K562 (cell line): ENCODE measurements around the gene TAF9. TPM values are rescaled to one million over a fixed set of nuclear protein-coding genes. Genes with fewer than 3 reads are reported as not detected.
A peak's percentile ranks its signal among the peaks of the same experiment; 100 is the strongest.

Experiments used
- CBX3 ChIP-seq, 2 experiments: IDR thresholded peaks; 1 replicate in 1 of 2; 2 replicates in 1 of 2; pipeline ENCODE4 v1.6.1; 2012; ENCODE audit warnings: inconsistent platforms in 2 of 2, low read length in 2 of 2, borderline replicate concordance in 1 of 2, control low read depth in 1 of 2
- CEBPG ChIP-seq, 3 experiments: fragments of 200-800 bp in 1 of 3; sonication (Bioruptor generic) in 1 of 3; sonication (generic) in 1 of 3; formaldehyde crosslinking in 1 of 3; IDR thresholded peaks in 2 of 3; conservative IDR thresholded peaks in 1 of 3; 2 replicates each; pipeline versions ENCODE4 v1.6.1 to v1.8.0; 2016 to 2022; ENCODE audit warnings: missing compliant biosample characterization in 2 of 3, missing genetic modification characterization in 2 of 3, mild to moderate bottlenecking in 1 of 3, missing genetic modification reagents in 1 of 3
- GATA2 ChIP-seq: sonication (generic); formaldehyde crosslinking; IDR thresholded peaks from 2 replicates; pipeline ENCODE4 v1.4.0; 2020; ENCODE audit warnings: mild to moderate bottlenecking, missing genetic modification reagents
- GTF2B ChIP-seq: IDR thresholded peaks from 2 replicates; pipeline ENCODE4 v1.6.1; 2011; ENCODE audit not compliant: insufficient read length; ENCODE audit errors: extremely low read depth
- HNRNPK ChIP-seq: fragments of 200-400 bp; formaldehyde crosslinking; IDR thresholded peaks from one replicate; pipeline ENCODE4 v1.6.1; 2018; ENCODE audit warnings: mild to moderate bottlenecking, low read depth, low read length; ENCODE audit not compliant: poor library complexity, severe bottlenecking
- MEF2A ChIP-seq: IDR thresholded peaks from 2 replicates; pipeline ENCODE4 v1.6.1; 2011; ENCODE audit warnings: low read depth, mild to moderate bottlenecking, low read length, moderate library complexity; ENCODE audit not compliant: control insufficient read depth
- NCOA4 ChIP-seq: fragments of 450-650 bp; IDR thresholded peaks from 2 replicates; pipeline ENCODE4 v1.6.1; 2018; ENCODE audit warnings: mild to moderate bottlenecking; ENCODE audit not compliant: partially characterized antibody
- PKNOX1 ChIP-seq: fragments of 450-650 bp; IDR thresholded peaks from 2 replicates; pipeline ENCODE4 v1.6.1; 2016
- RAD21 ChIP-seq, 2 experiments: fragments of 250-450 bp in 1 of 2; fragments of 450-650 bp in 1 of 2; sonication (Bioruptor Pico) in 1 of 2; formaldehyde crosslinking in 1 of 2; IDR thresholded peaks in 1 of 2; conservative IDR thresholded peaks in 1 of 2; 2 replicates each; pipeline versions ENCODE4 v1.4.0 to v1.8.0; 2020 to 2022; ENCODE audit warnings: mild to moderate bottlenecking in 2 of 2, moderate library complexity in 1 of 2
- RCOR1 ChIP-seq, 2 experiments: IDR thresholded peaks; 2 replicates each; pipeline ENCODE4 v1.6.1; 2012; ENCODE audit warnings: low read depth in 2 of 2, low read length in 2 of 2, borderline replicate concordance in 1 of 2, improper control_type of control experiment in 1 of 2
- SAFB ChIP-seq: fragments of 200-400 bp; formaldehyde crosslinking; IDR thresholded peaks from 2 replicates; pipeline ENCODE4 v1.6.1; 2017; ENCODE audit warnings: low read depth, low read length, borderline replicate concordance
- VEZF1 ChIP-seq: fragments of 200-800 bp; sonication (Bioruptor generic); IDR thresholded peaks from 2 replicates; pipeline ENCODE4 v1.6.1; 2017; ENCODE audit warnings: missing genetic modification characterization, missing compliant biosample characterization
- ZKSCAN8 ChIP-seq: fragments of 200-800 bp; sonication (Bioruptor generic); IDR thresholded peaks from 2 replicates; pipeline ENCODE4 v1.6.1; 2016; ENCODE audit warnings: missing genetic modification characterization, missing compliant biosample characterization
- ZNF140 ChIP-seq: fragments of 250-450 bp; sonication (Bioruptor Pico); IDR thresholded peaks from 2 replicates; pipeline ENCODE4 v1.8.0; 2021; ENCODE audit warnings: moderate library complexity, mild to moderate bottlenecking, inconsistent platforms
- polyA plus RNA-seq, 8 experiments: library from polyadenylated mRNA; depleted of rRNA in 4 of 8; stranded (reverse) in 5 of 8; unstranded in 3 of 8; fragments of >200 nt; fragmentation: Nextera tagmentation in 2 of 8; fragmentation: Illumina TruSeq in 1 of 8; extraction: Ambion mirVana in 2 of 8; extraction: Trizol in 1 of 8; gene quantifications; 2 replicates each; pipeline versions ENCODE4 v1.2.1 to v1.2.3, GENCODE V29; 2011 to 2014; ENCODE audit warnings: inconsistent platforms in 1 of 8, missing spikeins in 1 of 8
- total RNA-seq, 7 experiments: library from RNA; depleted of rRNA in 6 of 7; stranded (reverse); fragments of >200 nt in 6 of 7; fragmentation: Illumina TruSeq in 2 of 7; extraction: Trizol in 2 of 7; gene quantifications; 2 replicates each; pipeline versions ENCODE4 v1.2.1 to v1.2.3, GENCODE V29; 2011 to 2021; ENCODE audit warnings: low replicate concordance in 1 of 7

Gene TAF9
- total and polyA plus RNA-seq, 9 of the 15 experiments (the other 6 are each of a cell fraction or from before 2014, with no cell fraction given) = 119 to 566 (median 207) TPM

DNA sequence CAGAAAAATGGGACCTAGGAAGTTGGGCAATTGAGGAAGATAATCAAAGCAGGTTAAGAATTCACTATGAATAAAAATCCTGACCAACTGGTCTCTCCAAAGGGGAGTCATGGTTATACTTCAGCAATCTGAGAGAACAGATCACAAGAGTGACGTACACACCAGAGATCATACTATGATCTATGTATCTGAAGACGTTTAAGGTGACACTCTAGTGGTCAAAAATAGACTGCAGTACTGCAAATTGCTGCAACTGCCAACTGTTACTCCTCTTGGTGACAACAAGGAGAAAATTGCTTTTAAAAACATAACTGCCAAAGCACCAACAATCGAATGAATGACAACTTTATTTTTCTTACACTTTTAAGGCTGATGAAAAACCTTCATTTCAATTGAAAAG lies 4.9 kb downstream of the TAF9 start (continued):
- TF ChIP-seq PKNOX1 = peak; percentile 8; the same call in 1 of the 2 replicates
- no peak for TF ChIP-seq ZKSCAN8 (CRISPR knock-in tag)
- no peak for TF ChIP-seq ZNF140
- TF ChIP-seq SAFB = no peak
- no peak for TF ChIP-seq HNRNPK
- 0 out of 2 replicates have a peak, but pooled peaks have one; percentile 9 for TF ChIP-seq VEZF1 (CRISPR knock-in tag)
- TF ChIP-seq RAD21 (CRISPR knock-in tag; conservative IDR thresholded peaks at IDR 0.05 in 1 of 2, IDR thresholded peaks at IDR 0.05 in 1 of 2) = peak in 1 of 2 experiments; percentile 22; a peak in 2 of 4 replicates
- peak; percentile 32; the same call in 1 of the 2 replicates for TF ChIP-seq CEBPG (CRISPR knock-in tag; IDR thresholded peaks at IDR 0.05)
- no peak for TF ChIP-seq CEBPG (tag; conservative IDR thresholded peaks at IDR 0.05 in 1 of 2, IDR thresholded peaks at IDR 0.05 in 1 of 2)
- no peak for TF ChIP-seq GATA2 (CRISPR knock-in tag)
- no peak for TF ChIP-seq RCOR1 (IDR thresholded peaks at IDR 0.05; ENCODE audit: borderline replicate concordance in 1 of 2, low read depth in 2 of 2, low read length in 2 of 2)
- no peak for TF ChIP-seq NCOA4
- 0 out of 3 replicates have a peak, but pooled peaks of 1 of the 2 experiments have one; percentile 20 for TF ChIP-seq CBX3 (IDR thresholded peaks at IDR 0.05; ENCODE audit: borderline replicate concordance in 1 of 2, low read length in 2 of 2)
- no peak for TF ChIP-seq GTF2B
- TF ChIP-seq MEF2A = 0 out of 2 replicates have a peak, but pooled peaks have one; percentile 34
